ENCODE data around the gene PCDH9.

PCDH9 gene

GRCh38 chr13:67229481-67230403, at the start of gene PCDH9:
Gene PCDH9 (minus strand): TSS chr13:67230336. CDS start chr13:67228440, 1,896 bp downstream.
- no peak for DNase-seq

DNA sequence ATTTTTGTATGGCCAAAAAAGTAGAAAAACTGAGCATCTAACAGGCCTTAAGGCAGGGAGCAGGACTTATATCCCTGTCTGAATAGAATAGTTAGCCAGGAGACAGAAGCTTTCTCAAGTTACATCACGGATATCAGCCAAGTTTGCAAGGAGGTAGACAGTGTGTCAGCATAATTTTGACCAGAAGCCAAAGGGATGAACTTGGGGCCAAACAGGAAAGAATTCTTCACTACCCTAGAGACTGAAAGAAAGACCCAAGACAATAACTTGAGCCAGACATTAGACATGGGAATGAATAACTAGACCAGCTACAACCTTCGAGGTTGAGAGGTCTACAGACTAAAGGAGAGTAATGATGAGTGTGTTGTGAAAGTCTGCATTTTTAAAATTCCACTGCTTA, 48.1 kb upstream of the PCDH9 start:
- no peak for DNase-seq

- no peak for DNase-seq
Observed at GRCh38 chr13:67277581-67277980, 47.4 kb upstream of the PCDH9 start.

- DNase-seq, result no peak
Observed at GRCh38 chr13:67275351-67275960, 45.3 kb upstream of the PCDH9 start.

DNA sequence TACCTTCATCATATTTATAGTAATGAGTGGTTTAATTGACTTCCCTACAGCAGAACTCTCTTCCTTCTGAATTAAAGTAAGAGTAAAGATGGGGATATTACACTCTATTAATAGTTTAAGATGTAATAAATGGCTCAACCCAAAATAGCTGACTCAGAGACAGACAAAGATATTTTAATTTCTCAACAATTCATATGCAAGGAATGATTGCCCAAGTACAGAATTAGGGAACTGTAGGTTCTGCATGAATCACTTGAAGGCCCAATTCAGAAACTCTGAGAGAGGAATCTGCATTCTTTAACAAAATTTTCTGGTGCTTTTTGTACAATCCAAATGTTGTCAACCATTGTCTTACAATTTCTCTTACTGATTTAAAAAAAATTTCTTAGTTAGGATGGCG, 42.9 kb upstream of the PCDH9 start:
- no peak for DNase-seq

GRCh38 chr13:67267136-67267535, 37.0 kb upstream of the PCDH9 start:
- DNase-seq, result no peak

- no peak for DNase-seq
Observed at GRCh38 chr13:67259208-67259607, 29.1 kb upstream of the PCDH9 start.

DNA sequence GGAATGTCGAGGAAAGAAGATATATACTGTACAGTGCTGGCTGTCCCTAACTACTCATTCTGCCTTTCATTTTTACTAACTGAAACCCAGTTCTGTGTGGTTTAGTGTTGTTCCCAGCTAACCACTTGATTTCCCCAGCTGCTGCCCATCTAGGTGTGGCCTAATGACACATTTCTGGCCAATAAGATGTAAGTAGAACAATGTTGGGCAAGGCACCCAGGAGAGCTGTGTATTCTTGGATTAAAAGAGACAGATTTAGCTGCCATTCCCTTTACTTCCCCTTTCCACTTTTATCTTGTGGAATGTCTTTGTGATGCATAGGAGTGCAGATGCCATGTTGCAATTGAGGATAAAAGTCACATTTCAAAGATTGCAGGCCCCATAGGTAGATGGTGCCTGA, 28.3 kb upstream of the PCDH9 start:
- no peak for DNase-seq

DNA sequence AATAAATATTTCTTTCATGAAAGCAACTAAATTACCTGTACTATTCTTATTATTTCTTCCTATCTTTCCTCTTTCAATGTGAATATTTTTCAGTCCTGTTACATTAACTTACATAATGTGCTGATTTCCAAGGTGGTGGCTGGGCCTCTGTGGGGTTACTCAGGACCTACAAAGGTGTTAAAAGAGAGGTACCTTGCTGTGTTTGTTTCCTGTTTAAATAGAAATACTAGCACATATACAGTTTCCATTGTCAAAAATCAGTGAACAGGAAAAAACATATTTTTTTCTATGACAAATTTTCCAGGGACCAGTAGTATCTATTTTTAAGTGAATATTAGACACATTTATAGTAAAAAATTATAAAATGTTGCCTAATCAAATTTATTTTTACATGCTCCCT, 8.7 kb upstream of the PCDH9 start:
- DNase-seq, result no peak

GRCh38 chr13:67238277-67238859, 8.2 kb upstream of the PCDH9 start:
- DNase-seq, result no peak

- no peak for DNase-seq
Observed at GRCh38 chr13:67235265-67235664, 5.1 kb upstream of the PCDH9 start.

DNA sequence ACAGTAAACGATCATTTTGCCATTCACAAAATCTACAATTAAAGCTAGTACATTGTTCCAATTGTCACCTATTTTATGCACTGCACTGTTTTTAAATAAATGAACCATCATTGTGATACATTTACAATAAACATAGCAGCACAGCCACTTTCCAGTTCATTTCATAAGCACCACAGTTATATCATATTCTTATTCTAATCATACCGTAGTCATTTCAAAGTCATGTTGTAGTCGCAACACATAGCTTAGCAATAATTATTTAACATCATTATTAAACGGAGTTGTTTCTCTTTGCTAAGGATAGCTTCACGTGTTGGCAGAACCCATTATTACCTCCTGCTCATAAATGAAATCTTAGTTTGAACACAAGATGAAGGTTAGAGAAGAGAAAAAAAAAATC, 2.2 kb upstream of the PCDH9 start:
- DNase-seq, result no peak

DNA sequence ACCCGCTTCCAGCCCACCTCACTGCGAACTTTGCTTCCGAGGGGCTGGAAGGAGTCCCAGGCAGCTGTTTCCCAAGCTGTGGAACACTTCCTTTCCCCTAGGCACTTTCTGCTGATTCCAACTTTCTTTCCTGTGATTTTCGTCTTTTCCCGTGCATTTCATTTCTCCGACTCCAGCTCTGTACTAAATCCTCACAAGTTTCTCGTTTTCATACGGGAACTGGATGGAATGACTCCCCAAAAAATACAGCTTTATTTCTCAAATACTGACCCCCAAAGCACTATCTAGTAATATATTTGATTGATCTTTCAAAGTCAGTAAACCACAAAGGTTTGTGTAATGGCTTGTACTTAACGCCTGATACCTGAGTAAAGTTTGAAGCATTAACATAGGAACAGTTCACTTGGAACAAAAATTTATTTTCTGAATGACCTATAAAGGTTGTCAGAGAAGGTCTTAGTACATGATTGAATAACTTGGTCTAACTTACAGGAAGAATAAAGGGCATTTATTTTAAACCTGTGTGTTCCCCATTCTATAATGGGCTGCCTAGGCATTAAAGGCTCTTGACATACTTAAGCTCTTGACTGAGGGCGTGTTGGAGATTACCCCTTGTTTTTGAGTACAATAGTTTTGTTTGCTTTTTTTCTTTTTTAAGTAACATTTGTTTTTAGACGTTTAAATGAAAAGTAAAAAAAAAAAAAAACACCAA, 1.3 kb upstream of the PCDH9 start:
- DNase-seq, result no peak

- peak; percentile 67 for DNase-seq
Observed at GRCh38 chr13:67230404-67231288, 510 bp upstream of the PCDH9 start.

- no peak for DNase-seq
Observed at GRCh38 chr13:67228916-67229315, 1.2 kb downstream of the PCDH9 start.

GRCh38 chr13:67228031-67228430, 2.1 kb downstream of the PCDH9 start:
- no peak for DNase-seq

DNA sequence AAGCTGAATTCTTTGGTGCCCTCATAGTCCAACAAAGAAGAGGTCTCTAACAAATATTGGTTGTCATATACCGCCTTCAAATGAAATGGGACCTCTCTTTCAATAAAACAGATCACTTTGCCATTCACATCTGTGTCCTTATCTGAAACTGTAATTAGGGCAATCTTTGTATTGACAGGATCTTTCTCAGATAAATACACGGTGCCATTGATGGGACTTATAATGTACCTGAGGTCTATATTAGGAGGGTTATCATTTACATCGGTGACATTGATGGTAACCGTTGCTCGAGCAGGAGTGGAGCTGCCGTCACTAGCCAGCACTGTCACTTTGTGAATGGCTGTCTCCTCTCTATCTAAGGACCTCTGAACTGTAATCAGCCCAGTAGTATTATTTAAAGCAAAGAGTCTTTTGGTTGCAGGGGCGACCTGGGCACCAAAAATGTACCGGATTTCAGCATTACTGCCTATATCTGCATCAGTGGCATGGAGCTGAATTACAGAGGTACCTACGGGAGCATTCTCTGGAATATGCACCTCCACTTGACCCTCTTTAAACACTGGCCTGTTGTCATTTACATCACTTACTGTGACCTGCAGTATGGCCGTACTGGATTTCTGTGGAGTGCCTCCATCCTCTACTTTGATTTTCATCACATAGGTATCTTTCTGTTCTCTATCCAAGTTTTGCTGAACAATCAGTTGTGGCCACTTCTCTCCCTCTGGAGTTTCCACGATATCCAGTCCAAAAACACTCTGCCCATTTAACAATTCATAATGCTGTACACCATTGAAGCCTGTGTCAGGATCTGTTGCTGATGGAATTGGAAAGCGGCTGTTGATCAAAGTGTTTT, 2.8 kb downstream of the PCDH9 start:
- DNase-seq, result no peak

DNA sequence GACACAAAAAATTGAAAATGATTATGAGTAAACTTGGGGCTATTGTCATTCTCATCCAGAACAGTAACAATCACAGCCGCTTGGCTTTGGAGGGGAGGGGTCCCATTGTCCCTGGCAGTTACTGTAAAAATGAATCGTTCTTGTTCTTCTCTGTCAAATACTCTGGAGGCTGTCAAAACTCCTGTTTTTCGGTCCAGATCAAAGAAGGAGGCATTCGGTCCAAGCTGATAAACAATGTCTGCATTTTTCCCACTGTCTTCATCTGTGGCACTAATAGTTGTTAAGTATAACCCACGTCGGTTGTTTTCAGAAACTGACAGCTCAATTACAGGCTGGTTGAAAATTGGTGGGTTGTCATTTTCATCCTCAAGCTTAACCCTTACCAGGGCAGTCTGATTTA, 3.4 kb downstream of the PCDH9 start:
- no peak for DNase-seq

- no peak for DNase-seq
Observed at GRCh38 chr13:67225252-67226159, 4.6 kb downstream of the PCDH9 start.

- no peak for DNase-seq
Observed at GRCh38 chr13:67224148-67224846, 5.8 kb downstream of the PCDH9 start.
